OCI-LY7 (cell line): Measurements from ENCODE around the gene FUT2.

Source experiments
- EZH2phosphoT487 ChIP-seq: fragments of 200-600 bp; sonication (generic); IDR thresholded peaks from 2 replicates; pipeline ENCODE4 v1.6.1; 2018; ENCODE audit warnings: low read depth, borderline replicate concordance, mild to moderate bottlenecking, mixed run types, antibody characterized with exemption, low read length, moderate library complexity, mixed read lengths
- TF ChIP-seq, protein P1 (sequence below): fragments of 200-600 bp; sonication (generic); conservative IDR thresholded peaks from 2 replicates; pipeline ENCODE4 v1.5.1; 2014; ENCODE audit warnings: mild to moderate bottlenecking, antibody characterized with exemption, low read length, moderate library complexity, mixed read lengths

- TF ChIP-seq, protein P1, sequence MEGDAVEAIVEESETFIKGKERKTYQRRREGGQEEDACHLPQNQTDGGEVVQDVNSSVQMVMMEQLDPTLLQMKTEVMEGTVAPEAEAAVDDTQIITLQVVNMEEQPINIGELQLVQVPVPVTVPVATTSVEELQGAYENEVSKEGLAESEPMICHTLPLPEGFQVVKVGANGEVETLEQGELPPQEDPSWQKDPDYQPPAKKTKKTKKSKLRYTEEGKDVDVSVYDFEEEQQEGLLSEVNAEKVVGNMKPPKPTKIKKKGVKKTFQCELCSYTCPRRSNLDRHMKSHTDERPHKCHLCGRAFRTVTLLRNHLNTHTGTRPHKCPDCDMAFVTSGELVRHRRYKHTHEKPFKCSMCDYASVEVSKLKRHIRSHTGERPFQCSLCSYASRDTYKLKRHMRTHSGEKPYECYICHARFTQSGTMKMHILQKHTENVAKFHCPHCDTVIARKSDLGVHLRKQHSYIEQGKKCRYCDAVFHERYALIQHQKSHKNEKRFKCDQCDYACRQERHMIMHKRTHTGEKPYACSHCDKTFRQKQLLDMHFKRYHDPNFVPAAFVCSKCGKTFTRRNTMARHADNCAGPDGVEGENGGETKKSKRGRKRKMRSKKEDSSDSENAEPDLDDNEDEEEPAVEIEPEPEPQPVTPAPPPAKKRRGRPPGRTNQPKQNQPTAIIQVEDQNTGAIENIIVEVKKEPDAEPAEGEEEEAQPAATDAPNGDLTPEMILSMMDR: no peak
- no peak for TF ChIP-seq EZH2phosphoT487
Observed at GRCh38 chr19:48702701-48703100, 6.9 kb downstream of the FUT2 start.
